NCI-H2196 (cell line): Measurements from ENCODE around the gene SPATA6.
"Not testable (repeated sequence)": the region's sequence is repeated elsewhere in the genome, so short reads cannot be mapped to it uniquely, and the experiment has no call there.

Experiments
- DNase-seq: peaks from one replicate; lab custom pipeline; 2025; ENCODE audit not compliant: unreplicated experiment; lab: John Stamatoyannopoulos, UW

Gene SPATA6

DNA sequence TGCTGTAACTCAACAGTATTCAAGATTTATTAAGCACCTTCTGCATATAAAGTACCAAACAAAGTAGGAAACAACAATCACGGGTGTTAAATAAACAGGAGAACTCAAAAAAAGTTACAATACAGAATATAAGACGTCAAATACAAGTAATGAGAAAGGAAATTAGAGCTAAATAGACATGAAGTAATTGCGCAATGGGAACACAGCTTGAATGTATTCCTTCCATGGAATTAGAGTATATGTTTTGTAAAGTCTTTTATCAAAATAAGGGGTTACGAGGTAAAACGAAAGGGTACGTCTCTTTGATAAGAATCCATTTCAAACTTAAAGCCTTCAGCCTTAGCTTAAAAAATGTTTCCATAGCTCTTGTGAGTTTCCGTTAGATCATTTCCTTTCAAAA, 109.1 kb downstream of the SPATA6 start:
- no peak for DNase-seq

DNA sequence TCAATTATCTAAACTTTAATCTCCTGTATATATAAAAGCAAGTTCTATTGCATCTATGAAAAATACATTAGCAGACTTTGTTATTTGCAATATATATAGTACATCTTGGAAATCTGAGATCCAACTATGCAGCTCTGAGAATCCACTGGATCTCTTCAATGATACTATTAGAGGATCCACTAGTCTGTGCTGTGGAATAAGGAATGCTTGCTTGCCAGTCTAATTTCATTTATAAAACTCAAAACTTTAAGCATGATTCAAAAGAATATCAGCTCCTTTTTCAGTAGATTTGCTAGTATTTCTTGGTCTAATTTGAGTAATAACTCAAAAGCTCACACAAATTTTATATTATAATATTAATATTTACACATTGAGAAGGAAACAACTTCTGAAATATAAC, 115.1 kb downstream of the SPATA6 start:
- DNase-seq: no peak

DNA sequence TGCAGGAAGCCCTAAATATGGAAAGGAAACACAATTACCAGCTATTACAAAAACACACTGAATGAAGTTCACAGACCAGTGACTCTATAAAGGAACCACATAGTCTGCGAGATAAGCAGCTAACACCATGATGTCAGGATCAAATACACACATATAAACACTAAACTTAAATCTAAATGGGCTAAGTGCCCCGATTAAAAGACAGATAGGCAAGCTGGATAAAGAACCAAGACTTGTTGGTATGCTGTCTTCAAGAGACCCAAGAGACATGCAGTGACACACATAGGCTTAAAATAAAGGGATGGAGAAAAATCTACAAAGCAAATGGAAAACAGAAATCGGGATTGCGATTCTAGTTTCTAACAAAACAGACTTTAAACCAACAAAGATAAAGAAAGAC, 127.6 kb downstream of the SPATA6 start:
- no peak for DNase-seq

DNA sequence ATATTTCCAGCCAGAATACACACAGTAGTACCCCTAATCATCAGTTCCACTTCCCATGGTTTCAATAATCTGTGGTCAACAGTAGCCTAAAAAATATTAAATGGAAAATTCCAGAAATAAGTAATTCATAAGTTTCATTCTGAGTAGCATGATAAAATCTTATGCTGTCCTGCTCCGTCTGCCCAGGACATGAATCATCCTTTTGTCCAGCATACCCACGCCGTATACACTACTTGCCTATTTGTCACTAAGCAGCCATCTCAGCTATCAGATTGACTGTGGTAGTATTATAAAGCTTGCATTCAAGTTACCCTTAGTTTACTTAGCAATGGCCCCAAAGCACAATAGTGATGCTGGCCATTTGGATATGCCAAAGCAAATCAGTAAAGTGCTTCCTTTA, 130.8 kb downstream of the SPATA6 start:
- no peak for DNase-seq

DNA sequence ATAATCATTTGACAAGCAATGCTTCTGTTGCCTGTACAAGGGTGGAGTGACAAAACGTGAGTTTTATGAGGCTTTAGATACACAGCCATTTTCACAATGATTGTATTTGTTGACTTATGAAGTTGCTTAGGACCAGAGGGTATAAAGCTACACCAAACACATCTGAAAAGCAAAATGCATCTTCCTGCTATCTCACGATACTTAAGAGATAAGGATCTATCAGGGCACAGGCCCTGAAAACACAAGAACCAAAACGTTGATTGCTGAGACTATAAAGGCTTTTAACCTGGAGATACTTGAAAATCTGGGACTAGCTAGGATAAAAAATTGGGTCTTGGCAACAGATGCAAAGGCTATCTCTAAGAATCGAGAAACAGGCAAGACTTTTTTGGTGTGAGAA, 133.7 kb downstream of the SPATA6 start:
- DNase-seq: no peak

DNA sequence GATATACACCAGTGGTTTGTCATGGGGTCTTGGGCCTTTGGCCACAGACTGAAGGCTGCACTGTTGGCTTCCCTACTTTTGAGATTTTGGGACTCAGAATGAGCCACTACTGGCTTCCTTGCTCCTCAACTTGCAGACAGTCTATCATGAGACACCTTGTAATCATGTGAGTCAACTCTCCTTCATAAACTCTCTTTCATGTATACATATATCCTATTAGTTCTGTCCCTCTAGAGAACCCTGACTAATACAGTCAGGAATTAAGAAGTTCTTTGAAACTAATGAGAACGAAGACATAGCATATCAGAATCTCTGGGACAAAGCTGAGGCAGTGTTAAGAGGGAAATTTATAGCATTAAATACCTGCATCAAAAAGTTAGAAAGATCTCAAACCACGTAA, 138.7 kb downstream of the SPATA6 start:
- DNase-seq: no peak

DNA sequence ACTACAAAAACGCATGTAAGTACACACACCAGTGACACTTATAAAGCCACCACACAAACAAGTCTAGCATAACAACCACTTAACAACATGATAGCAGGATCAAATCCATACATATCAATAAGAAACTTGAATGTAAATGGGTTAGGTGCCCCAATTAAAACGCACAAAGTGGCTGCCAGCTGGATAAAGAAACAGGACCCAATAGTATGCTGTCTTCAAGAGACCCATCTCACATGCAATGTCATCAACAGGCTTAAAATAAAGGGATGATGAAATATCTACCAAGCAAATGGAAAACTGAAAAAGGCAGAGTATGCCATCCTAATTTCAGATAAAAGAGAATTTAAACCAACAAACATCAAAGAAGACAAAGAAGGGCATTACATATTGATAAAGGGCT, 139.9 kb downstream of the SPATA6 start:
- no peak for DNase-seq

DNA sequence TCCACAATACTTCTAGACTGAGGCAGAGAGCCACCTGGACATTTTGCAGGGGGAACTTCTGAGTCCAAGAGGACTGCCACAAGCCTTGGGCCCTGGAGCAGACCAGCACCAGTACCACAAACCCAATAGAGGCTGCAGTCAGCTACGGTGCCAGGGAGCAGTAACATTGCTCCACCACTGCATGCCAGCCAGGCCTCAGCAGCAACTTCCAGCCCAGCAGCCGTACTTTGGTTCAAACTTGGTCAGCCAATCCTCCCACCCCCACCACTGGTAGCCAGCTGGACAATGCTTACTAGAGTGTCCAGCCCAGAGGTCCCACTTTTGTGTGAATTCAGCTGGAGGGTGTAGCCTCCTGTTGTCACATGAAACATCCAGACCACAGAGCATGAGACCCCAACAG, 142.1 kb downstream of the SPATA6 start:
- DNase-seq: no peak

DNA sequence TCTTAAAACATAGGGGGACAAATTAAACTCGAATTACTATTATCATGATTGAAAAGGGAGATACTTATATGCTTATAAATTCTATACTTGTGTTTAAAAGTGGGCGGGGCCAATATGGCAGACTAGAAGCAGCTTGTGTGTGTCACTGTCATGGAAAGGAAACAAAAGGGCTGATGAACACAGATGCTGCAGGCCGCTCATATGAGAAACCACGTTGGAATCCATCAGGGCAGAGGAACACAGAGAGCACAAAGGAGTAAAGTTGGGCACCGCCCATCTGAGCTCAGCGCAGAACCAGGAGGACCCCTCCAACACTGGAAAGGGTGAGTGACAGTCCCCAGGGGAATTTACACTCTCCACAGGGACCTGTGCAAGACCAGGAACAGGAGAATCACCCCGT, 142.5 kb downstream of the SPATA6 start:
- DNase-seq: no peak

DNA sequence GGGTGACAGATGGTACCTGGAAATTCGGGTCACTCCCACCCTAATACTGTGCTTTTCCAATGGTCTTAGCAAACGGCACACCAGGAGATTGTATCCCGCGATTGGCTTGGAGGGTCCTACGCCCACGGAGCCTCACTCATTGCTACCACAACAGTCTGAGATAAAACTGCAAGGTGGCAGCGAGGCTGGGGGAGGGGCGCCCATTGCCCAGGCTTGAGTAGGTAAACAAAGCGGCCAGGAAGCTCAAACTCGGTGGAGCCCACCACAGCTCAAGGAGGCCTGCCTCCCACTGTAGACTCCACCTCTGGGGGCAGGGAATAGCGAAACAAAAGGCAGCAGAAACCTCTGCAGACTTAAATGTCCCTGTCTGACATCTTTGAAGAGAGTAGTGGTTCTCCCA, 160.2 kb downstream of the SPATA6 start:
- not testable (repeated sequence) for DNase-seq

DNA sequence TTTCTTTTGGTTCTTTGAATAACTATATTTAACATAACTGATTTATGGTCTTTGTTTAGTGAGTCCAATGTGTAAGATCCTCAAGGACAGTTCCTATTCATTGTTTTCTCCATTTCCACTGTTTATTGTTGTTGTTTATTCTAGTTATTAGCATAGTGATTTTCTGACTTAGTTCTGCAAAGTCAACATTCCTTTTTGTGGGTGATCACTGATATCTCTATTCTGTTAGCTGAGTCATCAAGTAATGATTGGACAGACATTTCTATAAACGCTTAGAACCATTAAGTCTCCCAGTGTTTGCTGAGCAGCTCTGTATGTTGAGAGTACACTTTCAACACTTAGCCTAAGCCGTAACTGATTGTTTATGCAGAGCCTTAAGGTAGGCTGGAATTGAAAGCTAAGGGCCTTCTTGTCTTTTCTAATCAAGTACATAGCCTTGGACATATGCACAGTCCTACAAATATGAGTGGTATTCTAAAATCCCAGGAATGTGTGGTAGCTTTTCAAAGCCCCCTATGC, 162.4 kb downstream of the SPATA6 start:
- DNase-seq: no peak

DNA sequence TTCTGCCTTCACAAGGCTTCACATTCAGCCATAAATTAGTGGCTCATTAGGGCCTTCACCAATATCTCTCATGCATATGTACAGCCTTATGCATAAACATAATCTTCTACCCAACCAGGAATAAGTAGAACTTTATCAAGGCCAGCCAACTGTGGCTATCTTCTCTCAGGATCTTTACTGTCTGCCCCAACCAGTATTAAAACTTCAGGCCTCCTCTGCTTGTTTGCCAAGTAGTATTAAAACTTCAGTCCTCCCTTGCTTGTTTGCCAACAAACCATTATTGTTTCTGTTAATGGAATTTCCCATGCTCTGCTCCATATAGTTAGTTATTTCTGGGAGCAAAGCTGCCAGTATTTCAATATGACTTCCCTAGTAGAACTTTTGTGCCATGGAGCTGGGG, 169.4 kb downstream of the SPATA6 start:
- no peak for DNase-seq

DNA sequence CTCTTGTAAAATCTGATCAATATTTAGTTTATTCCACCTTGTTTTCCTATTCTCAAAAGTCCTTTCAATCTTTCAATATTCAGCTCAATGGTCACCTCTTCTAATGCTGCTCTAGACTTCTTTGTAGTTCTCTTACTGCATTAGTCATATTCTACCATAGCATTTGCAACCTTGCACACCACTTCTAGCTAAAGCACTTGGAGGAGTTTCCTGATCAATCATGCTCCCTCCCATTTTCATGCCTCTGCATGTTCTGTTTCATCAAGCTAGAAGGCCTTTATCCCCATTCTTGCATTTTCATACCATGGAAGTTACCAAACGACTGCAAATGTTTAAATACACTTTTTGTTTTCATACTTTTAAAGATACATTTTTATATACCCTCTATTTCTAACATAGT, 177.3 kb downstream of the SPATA6 start:
- no peak for DNase-seq

DNA sequence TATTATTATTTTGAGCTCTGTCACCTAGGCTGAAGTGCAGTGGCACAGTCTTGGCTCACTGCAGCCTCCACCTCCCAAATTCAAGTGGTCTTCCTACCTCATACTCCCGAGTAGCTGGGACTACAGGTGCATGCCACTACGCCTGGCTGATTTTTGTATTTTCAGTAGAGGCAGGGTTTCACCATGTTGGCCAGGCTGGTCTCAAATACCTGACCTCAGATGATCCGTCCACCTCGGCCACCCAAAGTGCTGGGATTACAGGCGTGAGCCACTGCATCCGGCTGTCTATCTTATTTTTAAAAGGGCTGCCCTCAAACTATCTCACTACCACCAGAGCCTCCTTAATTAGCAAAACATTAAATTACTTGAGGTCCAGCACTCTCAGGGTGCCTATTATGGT, 177.9 kb downstream of the SPATA6 start:
- DNase-seq: not testable (repeated sequence)

DNA sequence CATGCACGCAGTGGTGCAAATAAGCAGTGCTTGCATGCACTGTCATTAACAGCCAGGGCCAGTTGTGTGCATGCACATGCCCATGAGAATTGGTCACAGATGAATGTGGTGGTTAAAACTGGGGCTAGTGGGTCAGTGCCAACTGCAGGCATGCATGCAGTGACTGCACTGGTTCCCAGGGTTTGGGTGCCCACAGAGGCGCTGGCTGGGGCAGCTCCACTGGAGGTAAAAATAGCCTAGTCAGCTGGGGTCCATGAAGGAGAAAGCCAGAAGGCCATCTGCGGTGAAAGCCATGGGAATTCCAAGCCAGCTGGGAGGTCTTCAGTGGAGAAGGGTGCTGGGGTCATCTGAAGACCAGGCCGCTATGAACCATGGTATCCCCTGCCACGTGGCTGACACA, 179.3 kb downstream of the SPATA6 start:
- no peak for DNase-seq

DNA sequence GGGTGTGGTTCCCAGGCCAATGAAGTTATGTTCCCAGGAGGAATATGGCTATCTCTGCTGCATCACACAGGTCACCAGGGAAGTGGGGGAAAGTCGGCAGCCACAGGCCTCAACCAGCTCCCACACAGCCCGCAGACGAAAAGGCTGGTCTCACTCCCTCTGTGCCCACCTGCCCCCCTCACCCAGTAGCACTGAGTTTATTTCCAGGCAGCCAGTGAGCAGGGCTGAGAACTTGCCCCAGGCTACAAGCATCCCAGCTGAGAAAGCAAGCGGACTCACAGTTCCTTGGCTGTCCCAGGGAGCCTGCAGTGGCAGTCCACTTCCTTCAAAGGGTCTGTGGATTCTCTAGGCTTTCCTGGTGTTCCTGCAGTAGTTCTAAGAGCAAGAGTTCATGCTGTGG, 180.6 kb downstream of the SPATA6 start:
- no peak for DNase-seq

DNA sequence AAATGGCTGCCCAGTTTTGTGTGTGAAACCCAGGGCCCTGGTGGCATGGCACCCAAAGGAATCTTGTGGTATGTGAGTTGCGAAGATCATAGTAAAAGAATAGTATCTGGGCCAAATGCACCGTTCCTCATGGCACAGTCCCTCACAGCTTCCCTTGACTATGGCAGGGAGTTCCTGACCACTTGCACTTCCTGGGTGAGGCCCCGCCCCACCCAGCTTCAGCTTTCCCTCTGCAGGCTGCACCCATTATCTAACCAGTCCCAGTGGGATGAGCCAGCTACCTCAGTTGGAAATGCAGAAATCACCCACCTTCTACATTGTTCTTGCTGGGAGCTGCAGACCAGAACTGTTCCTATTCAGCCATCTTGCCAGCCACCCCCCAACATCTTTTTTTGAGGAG, 186.5 kb downstream of the SPATA6 start:
- no peak for DNase-seq

DNA sequence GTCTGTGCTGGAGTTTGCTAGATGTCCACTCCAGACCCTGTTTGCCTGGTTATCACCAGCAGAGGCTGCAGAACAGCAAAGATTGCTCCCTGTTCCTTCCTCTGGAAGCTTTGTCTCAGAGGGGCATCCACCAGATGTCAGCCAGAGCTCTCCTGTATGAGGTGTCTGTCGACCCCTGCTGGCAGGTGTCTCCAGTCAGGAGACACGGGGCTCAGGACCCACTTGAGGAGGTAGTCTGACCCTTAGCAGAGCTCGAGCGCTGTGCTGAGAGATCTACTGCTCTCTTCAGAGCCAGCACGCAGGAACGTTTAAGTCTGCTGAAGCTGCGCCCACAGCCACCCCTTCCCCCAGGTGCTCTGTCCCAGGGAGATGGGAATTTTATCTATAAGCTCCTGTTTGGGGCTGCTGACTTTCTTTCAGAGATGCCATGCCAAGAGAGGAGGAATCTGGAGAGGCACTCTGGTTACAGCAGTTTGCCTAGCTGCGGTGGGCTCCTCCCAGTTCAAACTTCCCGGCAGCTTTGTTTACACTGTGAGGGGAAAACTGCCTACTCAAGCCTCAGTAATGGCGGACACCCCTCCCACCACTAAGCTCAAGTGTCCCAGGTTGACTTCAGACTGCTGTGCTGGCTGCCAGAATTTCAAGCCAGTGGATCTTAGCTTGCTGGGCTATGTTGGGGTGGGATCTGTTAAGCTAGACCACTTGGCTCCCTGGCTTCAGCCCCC, 187.1 kb downstream of the SPATA6 start:
- DNase-seq: peak; percentile 8

DNA sequence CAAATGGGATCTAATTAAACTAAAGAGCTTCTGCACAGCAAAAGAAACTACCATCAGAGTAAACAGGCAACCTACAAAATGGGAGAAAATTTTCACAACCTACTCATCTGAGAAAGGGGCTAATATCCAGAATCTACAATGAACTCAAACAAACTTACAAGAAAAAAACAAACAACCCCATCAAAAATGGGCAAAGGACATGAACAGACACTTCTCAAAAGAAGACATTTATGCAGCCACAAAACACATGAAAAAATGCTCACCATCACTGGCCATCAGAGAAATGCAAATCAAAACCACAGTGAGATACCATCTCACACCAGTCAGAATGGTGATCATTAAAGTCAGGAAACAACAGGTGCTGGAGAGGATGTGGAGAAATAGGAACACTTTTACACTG, 189.7 kb downstream of the SPATA6 start:
- not testable (repeated sequence) for DNase-seq

DNA sequence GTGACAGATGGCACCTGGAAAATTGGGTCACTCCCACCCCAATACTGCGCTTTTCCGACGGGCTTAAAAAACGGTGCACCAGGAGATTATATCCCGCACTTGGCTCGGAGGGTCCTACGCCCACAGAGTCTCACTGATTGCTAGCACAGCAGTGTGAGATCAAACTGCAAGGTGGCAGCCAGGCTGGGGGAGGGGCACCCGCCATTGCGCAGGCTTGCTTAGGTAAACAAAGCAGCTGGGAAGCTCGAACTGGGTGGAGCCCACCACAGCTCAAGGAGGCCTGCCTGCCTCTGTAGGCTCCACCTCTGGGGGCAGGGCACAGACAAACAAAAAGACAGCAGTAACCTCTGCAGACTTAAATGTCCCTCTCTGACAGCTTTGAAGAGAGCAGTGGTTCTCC, 194.6 kb downstream of the SPATA6 start:
- DNase-seq: not testable (repeated sequence)

DNA sequence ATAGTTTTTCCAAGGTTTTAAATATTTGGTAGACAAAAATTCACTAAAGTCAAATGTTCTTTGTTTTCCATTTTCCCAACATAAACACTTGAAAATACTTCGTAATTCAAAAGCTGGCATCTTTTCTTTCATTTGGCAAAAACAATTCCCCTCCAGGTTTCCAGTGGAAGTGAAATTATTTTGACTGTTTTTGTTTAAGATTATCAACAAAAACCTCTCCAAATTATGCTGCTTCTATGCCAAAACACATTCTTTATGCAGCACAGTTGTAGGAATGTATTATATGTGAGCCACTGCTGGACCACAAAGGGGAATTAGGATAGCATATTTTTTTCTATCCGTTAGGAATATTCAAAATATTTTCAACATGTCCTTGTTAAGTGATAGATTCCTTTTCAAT, 205.4 kb downstream of the SPATA6 start:
- DNase-seq: no peak

DNA sequence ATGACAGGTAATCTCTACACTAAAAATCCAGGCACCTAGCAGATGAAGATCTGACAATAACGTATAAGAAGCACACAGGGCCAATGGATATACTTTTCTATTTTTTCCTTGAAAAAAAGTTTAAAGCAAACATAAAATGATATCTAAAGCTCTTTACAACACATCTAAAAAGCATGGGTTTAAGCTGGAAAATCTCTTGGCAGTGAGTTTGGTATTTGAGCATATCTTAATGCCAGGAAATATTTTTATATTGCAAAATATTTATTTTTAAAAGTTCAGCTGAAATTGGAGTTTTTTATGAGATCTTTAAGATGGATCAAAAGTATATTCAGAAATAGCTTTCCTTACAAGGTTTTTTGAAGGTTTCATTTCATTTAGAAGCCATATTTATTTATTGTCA, 209.0 kb downstream of the SPATA6 start:
- no peak for DNase-seq

DNA sequence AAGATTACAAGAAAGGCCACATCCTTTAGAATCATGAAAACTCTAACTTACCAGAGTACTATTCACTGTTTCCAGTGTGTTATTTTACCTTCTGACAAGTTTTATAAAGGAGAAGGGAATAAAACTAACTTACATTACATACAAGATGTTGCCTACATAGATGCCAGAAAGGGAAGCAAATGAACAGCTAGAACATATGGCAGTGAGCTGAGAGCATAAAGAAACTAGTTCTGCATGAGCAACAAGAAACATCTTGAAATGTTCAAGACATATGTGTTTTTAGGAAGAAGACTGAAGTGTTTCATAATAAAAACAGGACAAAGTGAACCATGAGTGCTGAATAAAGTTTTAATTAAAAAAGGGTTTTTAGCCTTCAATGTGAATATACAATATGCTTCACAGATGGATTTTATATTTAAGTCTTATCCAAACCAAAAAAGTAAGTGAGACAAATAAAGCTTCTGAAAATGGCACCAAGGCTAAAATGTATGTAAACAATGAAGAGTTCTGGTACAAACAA, 210.1 kb downstream of the SPATA6 start:
- no peak for DNase-seq
